ENCODE data around the gene S100A14. TPM values are rescaled to one million over a fixed set of nuclear protein-coding genes. Genes with fewer than 3 reads are reported as not detected.

Gene S100A14
- total and polyA plus RNA-seq, 2 of the 13 experiments (the other 11 are each of a cell fraction or from before 2014, with no cell fraction given): 1.4 to 7.7 TPM

GRCh38 chr1:153568367-153569099 is 47.6 kb downstream of the S100A14 start (continued):
- 0 out of 2 replicates have a peak, but pooled peaks have one; percentile 40 for TF ChIP-seq ZBTB10 (CRISPR knock-in tag; IDR thresholded peaks at IDR 0.05; ENCODE audit: borderline replicate concordance)
- peak; percentile 83; the same call in 1 of the 2 replicates for TF ChIP-seq KDM2A (CRISPR knock-in tag; IDR thresholded peaks at IDR 0.05; ENCODE audit: borderline replicate concordance, low read depth)
- 0 out of 2 replicates have a peak, but pooled peaks have one; percentile 11 for TF ChIP-seq ZNF263 (CRISPR knock-in tag; IDR thresholded peaks at IDR 0.05)
- TF ChIP-seq IRF2 (CRISPR knock-in tag; IDR thresholded peaks at IDR 0.05): peak; percentile 67; the same call in 1 of the 2 replicates
- 0 out of 2 replicates have a peak, but pooled peaks have one; percentile 27 for TF ChIP-seq ZNF280B (CRISPR knock-in tag; IDR thresholded peaks at IDR 0.05; ENCODE audit: borderline replicate concordance)
- peak; percentile 51; the same call in 1 of the 2 replicates for TF ChIP-seq KDM5B (CRISPR knock-in tag; IDR thresholded peaks at IDR 0.05; ENCODE audit: borderline replicate concordance)
- peak; percentile 31; the same call in 1 of the 2 replicates for TF ChIP-seq MXD3 (CRISPR knock-in tag; IDR thresholded peaks at IDR 0.05)
- TF ChIP-seq DR1 (CRISPR knock-in tag; IDR thresholded peaks at IDR 0.05): no peak
- TF ChIP-seq ZNF574 (CRISPR knock-in tag; IDR thresholded peaks at IDR 0.05): peak; percentile 39; the same call in 1 of the 2 replicates
- no peak for TF ChIP-seq REST (IDR thresholded peaks at IDR 0.05; ENCODE audit: borderline replicate concordance in 1 of 2, low read depth in 1 of 2, low read length in 2 of 2)
- peak; percentile 37; the same call in 1 of the 2 replicates for TF ChIP-seq GMEB1 (CRISPR knock-in tag; IDR thresholded peaks at IDR 0.05; ENCODE audit: borderline replicate concordance)
- TF ChIP-seq KLF6 (CRISPR knock-in tag; IDR thresholded peaks at IDR 0.05): peak; percentile 59; the same call in 1 of the 2 replicates
- TF ChIP-seq ZNF556 (CRISPR knock-in tag; IDR thresholded peaks at IDR 0.05; ENCODE audit: borderline replicate concordance): 0 out of 2 replicates have a peak, but pooled peaks have one; percentile 39

All from HepG2 (cell line).